NCI-H2196 (cell line): ENCODE measurements around the gene LMBR1.
"Not testable (repeated sequence)": the region's sequence is repeated elsewhere in the genome, so short reads cannot be mapped to it uniquely, and the experiment has no call there.

Experiments
- DNase-seq: peaks from one replicate; lab custom pipeline; 2025; ENCODE audit not compliant: unreplicated experiment; lab: John Stamatoyannopoulos, UW

Gene LMBR1

DNA sequence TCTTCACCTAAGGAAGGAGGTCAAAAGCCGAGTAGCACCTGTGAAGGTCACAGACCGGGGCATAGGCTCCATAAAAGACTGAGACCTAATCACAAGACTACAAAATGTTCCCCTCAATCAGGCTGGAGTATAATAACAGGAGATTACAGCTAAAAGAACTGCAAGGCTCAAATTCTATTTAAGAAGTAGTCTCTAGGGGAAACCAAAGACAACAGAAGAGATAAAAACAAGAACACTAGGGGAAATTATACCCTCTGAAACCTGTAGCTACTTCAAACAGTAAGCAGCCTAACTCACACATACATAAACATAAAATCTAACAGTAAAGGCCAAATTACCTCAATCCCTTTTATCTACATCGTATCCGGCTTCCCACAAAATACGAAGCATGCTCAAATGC lies 38.3 kb downstream of the LMBR1 start:
- DNase-seq, result no peak

DNA sequence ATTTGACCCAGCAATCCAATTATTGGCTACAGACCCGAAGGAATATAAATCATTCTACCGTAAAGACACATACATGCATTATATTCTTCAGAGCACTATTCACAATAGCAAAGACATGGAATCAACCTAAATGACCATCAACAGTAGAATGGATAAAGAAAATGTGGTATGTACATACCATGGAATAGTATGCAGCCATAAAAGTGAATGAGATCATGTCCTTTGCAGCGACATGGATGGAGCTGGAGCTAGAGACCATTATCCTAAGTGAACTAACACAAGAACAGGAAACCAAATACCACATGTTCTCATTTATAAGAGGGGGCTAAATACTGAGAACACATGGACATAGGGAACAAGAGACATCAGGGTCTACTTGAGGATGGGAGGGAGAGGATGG lies 44.0 kb downstream of the LMBR1 start:
- DNase-seq, result no peak

DNA sequence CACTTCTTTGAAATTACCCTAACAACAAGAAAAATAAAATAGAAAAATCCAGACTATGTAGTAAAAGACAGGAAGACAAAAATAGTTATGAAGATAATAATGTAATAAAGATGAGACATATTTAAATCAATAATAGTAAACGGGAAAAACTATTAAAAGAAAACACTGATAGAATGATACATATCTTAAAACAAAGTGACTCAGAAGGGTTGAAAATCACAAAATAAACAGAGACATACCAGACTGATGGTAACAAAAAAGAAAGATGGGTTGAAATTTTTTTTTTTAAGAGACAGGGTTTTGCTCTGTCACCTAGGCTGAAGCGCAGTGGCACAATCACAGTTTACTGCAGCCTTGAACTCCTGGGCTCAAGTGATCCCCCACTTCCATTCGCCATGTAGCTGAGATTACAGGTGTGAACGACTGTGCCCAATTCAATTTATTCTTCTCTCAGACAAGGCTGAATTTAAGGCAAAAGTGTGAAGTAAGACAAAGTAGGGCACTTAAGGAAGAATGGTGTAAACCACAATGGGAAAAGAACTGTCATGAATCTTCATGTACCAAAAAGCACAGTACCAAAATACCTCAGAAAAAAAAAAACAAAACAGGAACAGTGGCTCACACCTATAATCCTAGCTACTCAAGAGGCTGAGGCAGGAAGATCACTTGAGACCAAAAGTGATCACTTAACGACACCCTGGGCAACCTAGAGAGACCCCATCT lies 47.4 kb downstream of the LMBR1 start:
- no peak for DNase-seq

DNA sequence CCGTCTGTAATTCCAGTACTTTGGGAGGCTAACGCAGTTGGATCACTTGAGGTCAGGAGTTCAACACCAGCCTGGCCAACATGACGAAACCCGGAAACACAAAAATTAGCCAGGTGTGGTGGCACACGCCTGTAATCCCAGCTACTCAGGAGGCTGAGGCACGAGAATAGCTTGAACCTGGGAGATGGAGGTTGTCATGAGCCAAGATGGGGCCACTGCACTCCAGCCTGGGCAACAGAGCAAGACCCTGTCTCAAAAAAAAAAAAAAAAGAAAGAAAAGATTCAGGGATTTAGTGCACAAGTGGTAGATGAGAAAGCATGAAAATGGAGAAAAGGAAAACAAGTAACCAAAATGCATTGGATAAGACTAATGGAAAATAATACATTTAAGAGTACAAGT lies 49.4 kb downstream of the LMBR1 start:
- not testable (repeated sequence) for DNase-seq

DNA sequence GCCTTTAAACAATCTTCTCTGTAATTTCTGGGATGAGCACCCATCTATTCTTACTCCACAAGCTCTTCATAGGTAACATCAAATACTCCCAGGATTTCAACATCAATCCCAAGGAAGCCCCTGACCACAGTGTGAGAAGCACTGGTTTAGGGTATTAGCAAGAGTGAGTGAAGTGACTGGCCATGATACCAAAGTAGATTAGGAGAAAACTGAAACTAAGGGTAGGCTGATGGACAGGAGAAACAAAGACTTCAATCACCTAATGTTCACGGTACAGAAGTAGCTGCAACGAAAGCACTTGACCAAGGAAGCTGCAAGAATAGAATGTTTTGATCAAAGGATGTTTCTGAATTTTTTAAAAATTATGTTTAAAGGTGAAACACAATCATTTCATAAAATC lies 49.8 kb downstream of the LMBR1 start:
- no peak for DNase-seq

DNA sequence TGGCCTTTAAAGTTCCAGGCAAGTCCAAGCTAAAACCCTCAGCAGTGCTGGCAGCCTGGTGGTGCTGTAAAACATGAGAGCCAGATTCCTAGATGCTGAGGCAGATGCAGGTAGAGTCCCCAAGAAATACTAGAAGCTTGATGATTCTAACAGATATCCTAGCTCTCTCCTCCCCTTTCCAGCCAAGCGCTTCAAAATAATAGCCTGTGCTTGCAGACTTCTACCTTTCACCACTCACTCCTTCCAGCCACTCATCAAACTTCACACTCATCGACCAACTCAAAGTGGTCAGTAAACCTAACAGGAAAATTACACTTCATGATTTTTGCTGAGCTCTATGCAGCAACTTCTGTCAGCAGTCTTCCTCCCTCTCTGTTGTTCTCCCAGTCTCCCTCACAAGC lies 50.2 kb downstream of the LMBR1 start:
- no peak for DNase-seq

DNA sequence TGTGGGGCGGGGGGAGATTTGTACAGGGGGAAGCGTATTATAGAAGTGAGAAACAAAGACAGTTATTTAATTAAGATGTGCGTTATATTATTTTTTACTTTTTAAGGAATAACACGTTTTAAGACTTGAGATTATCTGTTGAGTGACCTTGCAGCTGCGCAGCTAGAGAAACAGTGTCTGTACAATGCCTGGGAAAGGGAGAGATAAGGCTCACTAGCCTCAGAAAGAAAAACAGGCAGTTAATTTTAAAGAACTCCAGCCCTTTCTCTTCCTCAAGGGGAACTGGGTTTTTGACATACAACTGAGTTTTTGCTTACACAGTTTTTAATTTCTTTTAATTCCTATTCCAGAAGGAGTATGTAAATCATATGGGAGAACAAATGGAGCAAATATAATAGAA lies 50.7 kb downstream of the LMBR1 start:
- no peak for DNase-seq

DNA sequence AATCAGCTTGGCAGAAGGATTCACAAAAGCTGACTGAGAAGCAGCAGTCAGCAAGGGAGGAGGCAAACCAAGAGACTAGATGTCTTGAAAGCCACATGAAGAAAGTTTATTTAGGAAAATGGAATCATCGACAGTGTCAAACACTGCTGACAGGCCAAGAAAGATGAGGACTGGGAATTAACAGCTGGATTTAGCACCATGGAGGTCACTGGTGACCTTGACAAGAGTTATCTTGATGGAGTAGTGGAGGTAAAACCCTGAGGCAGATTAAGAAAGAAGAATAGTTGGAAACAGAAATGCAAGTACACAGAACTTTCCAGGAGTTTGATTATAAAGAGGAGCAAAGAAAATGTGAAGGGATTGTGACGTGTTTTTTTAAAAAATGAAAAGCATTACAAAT lies 51.5 kb downstream of the LMBR1 start:
- DNase-seq, result no peak

DNA sequence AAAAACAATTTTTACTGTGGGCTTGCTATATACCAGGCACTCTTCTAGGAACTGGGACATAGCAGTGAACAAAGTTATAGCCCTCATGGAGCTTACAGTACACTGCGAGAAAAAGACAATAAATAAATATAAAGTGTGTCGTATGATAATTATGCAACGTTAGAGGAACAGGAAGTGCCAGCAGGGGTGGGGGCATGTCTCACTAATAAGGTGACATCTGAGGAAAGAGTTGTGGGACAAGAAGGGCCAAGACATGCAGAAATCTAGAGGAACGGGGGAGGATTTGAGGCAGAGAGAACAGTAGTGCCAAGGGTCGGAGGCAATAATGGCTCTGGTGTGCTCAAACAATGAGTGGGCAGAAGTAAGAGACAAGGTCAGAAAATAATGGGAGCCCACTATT lies 52.8 kb downstream of the LMBR1 start:
- no peak for DNase-seq

DNA sequence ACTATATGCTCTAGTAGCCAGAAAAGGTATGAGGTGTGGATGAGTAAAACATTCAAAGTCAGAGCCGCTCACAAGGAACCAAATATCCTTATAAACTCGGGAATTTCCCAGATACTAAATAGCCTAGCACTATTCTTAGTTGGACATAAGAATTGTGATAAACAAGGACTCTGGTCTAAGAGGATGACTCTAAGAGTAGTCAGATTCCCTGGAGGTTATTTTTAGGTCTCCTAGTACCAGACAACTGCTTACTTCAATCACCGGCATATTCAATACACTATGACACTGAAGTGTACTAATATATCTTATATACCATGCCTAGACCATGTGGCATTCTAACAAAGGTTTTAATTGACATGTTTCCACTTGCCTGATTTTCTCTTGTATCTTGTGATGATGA lies 56.5 kb downstream of the LMBR1 start:
- no peak for DNase-seq

DNA sequence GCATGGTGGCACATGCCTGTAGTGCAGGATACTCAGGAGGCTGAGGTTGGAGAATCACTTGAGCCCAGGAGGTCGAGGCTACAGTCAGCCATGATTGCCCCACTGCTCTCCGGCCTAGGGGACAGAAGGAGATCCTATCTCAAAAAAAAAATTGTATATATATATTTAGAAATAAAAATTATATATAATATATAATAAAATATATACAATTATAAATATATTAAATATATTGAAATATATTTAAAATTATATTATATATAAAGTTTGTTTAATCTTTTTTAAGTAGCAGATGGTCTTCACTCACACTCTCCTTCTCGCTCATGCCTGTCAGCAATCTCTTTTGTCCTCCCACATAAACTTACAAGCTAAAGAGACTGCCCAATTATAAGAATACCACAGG lies 58.5 kb downstream of the LMBR1 start:
- DNase-seq, result no peak

DNA sequence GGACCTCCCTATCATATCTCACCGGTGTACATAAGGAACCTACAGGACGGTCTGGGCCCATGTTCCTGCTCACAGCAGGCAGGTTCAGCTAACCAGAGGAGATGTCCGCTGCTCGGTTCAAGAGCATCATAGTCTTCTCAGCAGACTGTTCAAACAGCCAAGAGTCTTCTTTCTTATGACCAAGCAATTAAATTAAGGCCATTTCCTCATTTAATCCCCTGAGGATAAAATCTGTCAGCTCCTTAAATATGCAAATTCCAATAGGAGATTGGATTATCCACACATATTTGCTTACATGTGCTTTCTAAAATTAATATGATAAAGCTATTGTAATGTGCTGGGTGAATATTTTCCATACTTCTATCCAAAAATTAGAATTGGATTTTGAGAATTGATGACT lies 59.7 kb downstream of the LMBR1 start:
- no peak for DNase-seq

DNA sequence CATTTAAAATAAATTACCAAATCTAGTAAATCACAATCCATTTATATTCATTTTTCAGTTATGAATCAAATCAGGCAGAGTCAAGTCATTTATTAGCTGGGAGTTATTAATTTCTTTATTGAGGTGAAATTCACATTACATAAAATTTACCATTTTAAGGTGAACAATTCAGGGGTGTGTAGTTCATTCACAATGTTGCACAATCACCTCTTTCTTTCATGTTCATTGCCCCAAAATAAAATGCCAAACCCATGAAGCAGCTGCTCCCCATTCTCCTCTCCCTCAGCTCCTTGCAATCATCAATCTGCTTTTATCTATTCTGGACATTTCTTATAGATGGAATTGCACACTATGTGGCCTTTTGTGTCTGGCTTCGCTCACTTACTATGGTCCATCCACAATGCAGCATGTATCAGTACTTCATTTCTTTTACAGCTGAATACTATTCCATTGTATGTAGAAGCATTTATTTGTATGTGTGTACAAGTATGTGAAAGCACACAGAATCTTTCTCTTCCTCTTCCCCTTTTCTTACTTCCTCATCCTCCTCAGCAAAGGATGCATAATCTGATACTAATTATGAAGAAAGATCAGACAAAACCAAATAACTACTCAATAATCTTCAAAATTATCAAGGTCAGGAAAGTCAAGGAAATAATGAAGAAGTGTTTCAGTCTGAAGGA lies 60.6 kb downstream of the LMBR1 start:
- no peak for DNase-seq

DNA sequence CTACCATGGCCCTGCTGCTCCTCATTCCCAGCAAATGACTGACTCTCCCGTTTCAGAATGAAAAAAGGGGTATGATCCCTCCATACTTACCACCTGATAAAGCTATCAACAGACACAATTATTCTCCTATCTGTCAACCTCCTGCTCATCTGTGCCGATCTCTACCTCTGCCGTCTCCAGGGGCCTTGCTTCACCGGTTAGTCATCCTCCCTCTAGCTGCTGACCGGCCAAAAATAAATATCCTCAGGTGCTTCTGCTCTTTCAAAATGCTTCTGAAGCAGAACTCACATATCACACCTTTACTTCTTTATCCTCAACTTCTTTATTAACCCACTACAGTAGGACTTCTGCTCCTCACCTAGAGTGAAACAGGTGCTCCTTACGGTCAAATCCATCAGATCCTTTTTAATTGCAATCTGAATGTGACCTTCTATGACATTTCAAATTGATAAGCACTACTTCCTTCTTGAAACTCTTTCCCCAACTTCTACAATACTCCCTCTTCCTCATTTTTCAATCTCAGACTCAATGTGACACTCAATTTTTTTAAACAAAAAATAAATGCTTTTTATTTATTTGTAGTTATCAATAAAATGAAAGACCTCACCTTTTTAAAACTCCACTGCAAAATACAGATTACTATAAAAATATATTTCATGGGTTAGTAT lies 63.2 kb downstream of the LMBR1 start:
- no peak for DNase-seq

DNA sequence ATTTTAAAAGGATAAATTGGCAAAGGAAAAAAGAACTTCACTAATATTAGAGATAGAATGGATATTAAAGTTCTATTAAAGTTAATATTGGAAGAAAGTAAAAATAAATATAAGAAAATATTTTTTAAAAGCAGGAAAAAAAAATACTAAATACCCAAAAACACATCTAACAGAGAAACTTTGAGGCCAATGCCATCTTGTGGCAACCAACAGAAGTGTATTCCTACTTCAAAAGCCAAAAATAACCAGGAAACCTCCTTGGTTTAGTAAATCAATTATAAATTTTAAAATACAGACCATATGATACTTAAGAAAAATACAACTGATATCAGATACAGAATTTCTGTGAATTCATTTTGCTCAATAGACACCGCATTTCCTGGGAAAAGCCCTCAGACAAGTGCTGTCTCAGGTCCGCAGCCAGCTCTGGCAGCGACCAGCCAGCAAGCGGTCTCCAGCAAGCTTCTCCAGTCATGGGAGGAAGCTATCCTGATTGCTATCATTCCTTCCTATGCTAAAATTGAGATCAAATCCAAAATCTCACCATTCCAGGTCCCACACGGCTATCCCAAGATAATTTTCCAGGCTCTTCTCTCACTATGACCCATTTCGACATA lies 65.3 kb downstream of the LMBR1 start:
- DNase-seq, result no peak

DNA sequence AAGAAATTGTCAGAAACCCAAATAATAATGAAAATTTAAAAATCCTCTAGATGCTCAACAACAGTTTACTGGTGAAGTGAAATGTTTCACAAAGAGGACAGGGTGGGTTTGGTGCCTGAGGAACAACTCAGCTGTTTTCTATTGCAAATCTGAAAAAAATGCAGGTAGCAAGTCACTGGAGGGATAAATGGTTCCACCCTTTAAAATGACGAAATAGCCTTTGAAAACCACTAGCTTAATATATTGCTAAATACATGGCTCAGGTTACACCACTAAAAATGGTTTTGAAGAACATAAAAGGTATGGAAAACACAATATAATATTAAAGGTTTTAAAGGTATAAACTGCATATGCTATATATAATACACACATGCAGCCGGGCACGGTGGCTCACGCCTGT lies 69.5 kb downstream of the LMBR1 start:
- no peak for DNase-seq

DNA sequence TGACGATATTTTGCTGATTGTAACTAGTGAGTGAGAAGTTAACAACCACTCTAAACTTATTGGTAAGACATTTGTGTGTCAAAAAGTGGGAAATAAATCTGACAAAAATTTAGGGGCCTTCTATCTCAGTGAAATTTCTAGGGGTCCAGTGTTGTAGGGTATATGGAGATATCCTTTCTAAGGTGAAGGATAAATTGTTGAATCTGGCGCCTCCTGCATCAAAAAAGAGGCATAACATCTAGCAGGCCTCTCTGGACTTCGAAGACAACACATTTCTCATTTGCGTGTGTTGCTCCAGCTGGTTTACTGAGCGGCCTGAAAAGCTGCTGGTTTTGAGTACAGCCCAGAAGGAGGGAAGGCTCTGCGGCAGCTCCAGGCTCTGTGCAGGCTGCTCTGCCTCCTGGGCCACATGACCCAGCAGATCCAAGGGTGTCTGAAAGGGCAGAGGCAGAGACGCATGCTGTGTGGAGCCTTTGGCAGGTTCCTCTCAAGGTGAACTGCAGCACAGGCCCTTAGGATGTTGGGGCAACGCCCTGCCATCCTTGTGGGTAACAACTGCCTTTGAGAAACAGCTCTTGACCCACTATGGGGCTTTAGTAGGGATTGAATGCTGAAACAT lies 72.4 kb downstream of the LMBR1 start:
- no peak for DNase-seq

DNA sequence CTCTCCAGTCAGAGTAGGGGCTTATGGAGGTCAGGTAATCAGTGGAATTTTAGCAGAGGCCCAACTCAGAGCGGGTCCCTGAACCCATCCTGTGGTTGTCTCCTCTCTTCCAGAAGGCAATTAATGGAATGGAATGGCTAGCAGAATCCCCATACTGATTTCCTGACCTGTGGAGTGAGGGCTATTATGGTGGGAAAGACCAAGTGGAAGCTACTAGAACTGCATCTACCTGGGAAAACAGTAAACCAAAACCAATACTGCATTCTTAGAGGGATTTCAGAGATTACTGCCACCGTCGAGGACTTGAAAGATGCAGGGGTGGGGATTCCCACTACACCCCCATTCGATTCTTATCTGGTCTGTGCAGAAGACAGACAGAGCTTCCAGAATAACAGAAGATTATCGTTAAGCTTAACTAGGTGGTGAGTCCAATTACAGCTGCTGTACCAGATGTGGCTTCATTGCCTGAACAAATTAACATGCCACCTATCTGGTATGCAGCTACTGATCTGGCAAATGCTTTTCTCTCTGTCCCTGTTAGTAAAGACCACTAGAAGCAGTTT lies 73.2 kb downstream of the LMBR1 start:
- DNase-seq, result no peak

DNA sequence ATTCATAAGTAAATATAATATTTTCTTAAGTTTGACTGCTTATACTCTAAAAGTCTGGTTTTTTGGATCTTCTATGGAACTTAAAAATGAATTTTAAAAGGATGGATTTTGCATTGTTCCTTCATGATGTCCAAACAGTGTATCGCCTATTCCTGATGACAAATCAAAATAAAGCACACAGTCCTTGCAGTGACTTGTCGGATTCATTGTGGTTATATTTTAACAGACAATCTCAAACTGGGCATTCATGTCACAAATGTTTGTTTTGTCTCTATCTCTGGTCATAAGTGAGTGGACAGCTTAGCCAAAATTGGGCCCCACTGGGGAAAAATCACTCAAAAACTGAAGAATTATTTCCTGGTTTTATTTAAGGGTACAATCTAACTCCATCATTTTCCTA lies 74.8 kb downstream of the LMBR1 start:
- no peak for DNase-seq

DNA sequence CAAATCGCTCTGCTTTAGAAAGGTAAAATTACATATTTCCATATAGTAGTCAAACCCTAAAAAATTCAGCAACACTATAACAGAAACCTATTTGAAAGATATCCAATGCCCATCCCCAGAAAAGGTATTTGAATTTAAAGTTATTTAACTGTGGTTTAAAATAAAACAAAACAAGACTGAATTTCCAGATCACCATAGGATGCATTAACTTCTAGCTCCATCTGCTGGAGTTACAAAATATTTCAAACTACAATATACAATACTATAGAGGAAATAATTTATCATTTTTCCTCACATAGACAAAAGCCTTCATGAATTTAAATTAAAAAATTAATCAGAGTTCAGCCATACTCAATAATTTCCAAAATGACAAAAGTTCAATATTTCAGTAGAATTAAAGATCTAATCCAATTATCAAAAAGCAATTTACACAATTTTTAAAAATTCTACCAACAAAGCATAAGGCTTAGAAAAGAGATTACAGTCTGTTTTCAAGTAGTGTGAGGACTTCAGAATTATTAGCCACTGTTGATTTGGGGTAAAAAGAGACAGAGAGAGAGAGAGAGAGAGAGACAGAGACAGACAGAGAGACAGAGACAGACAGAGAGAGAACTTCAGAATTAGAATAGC lies 75.9 kb downstream of the LMBR1 start:
- DNase-seq, result no peak

DNA sequence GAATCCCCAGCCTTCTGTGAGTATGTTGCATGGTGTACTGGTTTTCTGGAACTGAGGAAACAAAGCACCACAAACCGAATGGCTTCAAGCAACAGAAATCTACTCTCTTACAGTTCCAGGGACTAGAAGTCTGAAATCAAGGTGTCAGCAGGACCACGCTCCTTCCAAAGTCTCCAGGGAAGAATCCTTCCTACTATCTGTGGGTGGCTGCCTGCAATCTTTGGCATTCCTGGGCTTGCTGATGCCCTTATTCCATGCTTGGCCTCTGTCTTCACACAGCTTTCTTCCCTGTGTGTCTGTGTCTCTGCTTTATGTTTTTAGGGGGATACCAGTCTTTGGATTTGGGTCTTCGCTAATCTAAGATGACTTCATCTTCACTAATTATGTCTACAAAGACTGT lies 81.3 kb downstream of the LMBR1 start:
- DNase-seq, result no peak
